Sciatic nerve (tissue), 2 donors: ENCODE results near the gene CASP9. TPM values are rescaled to one million over a fixed set of nuclear protein-coding genes. Genes with fewer than 3 reads are reported as not detected.
"Not testable (repeated sequence)": the region's sequence is repeated elsewhere in the genome, so short reads cannot be mapped to it uniquely, and the experiment has no call there.

Experiments
- ATAC-seq: fragments of 200-7000 bp; cut with Tn5 transposase; one replicate; pipeline ENCODE4 v1.9.1; 2020; ENCODE audit warnings: mild to moderate bottlenecking, moderate library complexity
- DNase-seq: peaks from one replicate; pipeline ENCODE4 v3.0.0-alpha.2; 2020; ENCODE audit warnings: low spot score
- intact Hi-C: fragments of 100-400 bp; cut with DNase I; formaldehyde crosslinking; loops from one replicate; pipeline ENCODE4 v1.14.2; 2022
- total RNA-seq: library from RNA; stranded (reverse); fragmentation: NEBNext Ultra II Directional; extraction: Animal tissue kit (Norgen Biotek cat#: 25700); gene quantifications from one replicate; pipeline ENCODE4 v1.2.1, GENCODE V29; 2021
- donor health status: DM: no; HTN: no; CAD: no.
- donor health status: DM: no; HTN: no; CAD: no.

The CASP9 gene
- total RNA-seq, 1 donor from 2014 or later = 25.1 TPM

DNA sequence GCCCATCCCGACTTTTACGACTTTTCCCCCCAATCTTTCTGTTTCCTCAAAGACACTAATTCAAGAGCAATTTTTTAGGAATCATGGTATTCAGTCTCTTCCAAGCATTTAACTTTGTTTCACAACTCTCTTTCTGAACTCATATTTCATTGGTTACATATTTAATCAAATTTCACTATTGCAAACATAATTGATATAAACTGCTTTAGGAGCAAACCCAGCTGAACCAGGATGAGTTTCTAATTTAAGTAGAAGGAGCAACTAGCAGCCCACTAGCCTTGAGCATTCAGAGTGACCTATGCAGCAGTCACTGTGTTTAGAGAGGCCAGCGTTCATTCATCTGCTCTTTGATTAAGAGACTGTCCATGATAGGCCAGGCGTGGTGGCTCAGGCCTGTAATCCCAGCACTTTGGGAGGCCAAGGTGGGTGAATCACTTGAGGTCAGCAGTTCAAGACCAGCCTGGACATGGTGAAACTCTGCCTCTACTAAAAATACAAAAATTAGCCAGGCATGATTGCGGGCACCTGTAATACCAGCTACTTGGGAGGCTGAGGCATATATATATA is 46.3 kb downstream of the CASP9 start:
- no peak for ATAC-seq

DNA sequence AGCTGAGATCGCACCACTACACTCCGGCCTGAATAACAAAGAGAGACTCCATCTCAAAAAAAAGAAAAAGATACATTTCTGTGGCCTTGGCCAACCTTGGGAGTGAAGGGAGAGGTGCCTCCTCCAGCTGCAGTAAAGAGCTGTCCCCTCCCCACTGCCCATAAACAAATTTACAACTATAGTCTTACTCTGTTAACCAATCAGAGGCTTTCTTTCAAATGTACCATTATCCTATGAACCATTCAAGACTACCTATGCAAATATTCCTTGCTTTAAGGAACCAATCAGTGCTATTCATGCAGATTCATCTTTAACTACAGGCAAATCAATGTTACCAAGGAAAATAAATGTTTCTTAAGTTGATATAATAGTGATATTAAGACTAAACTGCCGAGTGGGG is 47.1 kb downstream of the CASP9 start:
- ATAC-seq = no peak
- intact Hi-C loops = no loop called here

More for the DNA sequence above, 46.3 kb downstream of the CASP9 start:
- intact Hi-C loops = no loop called here
- no peak for DNase-seq

DNA sequence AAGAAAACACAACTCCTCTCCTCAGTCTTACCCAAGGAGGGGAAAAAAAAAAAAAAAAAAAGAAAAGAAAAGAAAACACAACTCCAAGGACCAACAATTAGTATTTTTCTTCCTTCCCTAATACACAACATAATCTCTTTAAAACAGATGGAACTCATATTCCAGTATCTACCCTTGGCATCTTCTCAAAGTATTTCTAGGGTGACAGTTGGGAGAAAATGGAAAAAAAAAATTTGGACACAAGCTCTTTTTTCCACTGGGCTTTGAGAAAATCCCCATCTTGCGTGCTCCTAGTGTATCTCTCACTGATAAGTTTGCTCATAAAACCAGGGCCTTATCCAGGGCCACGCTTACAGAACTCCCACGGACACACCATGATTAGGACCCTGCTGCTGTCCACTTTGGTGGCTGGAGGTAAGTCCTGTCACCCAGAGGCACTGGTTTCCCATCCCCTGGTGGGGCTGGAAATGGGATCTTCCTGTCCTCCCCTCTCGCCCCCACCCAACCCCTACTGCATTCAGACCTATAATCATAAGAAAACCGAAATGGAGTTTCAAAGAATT is 48.2 kb downstream of the CASP9 start, which contains the start of gene CELA2B:
Gene CELA2B (plus strand): TSS at position 353 of the 563 bp plus-strand sequence. CDS start 22 bp downstream, at position 375.
- intact Hi-C loops = no loop called here
- no peak for ATAC-seq
- no peak for DNase-seq

More for the DNA sequence above, 47.1 kb downstream of the CASP9 start:
- no peak for DNase-seq

DNA sequence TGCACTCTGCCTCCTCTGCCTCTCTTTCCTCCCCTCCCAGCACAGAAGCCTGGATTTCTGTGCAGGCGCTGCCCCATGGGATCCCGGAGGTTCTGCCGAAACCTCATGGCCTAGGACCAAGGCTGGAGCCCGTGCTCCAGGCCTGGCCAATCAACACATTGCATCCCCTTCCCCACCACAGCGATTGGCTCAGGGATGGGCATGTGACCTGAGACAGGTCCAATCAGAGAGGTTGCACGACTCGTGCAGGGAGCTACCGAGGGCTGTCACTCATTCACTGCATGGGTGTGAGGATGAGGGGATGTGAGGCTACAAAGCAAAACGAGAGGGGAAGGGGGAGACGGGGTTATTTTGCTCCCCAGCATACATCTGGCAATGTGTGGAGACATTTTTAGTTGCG is 51.4 kb downstream of the CASP9 start:
- DNase-seq (no peak), ATAC-seq (no peak)

GRCh38 chr1:15471723-15472122 is 52.3 kb downstream of the CASP9 start:
- intact Hi-C loops, DNase-seq, ATAC-seq: not testable (repeated sequence)

More for the DNA sequence above, 51.4 kb downstream of the CASP9 start:
- intact Hi-C loops = no loop called here

DNA sequence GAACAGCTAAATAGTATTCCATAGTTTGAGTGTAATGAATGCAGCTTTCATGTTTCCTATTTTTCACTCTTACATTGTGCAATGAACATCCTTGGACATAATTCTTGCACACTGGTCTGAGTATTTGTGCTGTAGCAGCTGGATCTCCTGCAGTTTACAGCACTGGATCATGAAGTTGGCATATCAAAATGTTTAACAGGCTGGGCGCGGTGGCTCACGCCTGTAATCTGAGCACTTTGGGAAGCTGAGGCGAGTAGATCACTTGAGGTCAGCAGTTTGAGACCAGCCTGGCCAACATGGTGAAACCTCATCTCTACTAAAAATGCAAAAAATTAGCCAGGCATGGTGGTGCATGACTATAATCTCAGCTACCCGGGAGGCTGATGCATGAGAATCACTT is 52.9 kb downstream of the CASP9 start:
- DNase-seq, ATAC-seq, intact Hi-C loops: not testable (repeated sequence)

GRCh38 chr1:15469821-15470448 is 54.1 kb downstream of the CASP9 start:
- DNase-seq, ATAC-seq, intact Hi-C loops: not testable (repeated sequence)

DNA sequence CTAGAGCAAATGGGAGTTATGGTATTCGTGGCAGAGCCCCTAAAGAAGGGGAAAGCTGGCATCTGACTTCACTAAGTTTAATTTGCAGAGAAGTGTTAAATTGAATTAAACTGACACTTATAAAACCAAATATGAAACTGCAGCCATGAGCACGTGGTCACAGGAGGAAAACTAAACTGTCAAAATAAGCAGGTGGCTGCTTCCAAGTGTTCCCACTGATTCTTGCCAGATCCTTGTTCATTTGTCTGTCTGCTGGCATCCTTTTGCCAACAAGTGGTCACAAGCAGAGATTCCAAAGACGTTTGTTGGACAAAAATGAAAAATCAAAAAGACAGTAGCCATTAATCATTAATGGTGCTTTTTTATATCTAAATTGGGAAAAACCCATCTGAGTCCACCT is 54.7 kb downstream of the CASP9 start:
- intact Hi-C loops = no loop called here
- DNase-seq (no peak), ATAC-seq (no peak)

GRCh38 chr1:15468145-15468544 is 55.9 kb downstream of the CASP9 start:
- intact Hi-C loops = no loop called here

DNA sequence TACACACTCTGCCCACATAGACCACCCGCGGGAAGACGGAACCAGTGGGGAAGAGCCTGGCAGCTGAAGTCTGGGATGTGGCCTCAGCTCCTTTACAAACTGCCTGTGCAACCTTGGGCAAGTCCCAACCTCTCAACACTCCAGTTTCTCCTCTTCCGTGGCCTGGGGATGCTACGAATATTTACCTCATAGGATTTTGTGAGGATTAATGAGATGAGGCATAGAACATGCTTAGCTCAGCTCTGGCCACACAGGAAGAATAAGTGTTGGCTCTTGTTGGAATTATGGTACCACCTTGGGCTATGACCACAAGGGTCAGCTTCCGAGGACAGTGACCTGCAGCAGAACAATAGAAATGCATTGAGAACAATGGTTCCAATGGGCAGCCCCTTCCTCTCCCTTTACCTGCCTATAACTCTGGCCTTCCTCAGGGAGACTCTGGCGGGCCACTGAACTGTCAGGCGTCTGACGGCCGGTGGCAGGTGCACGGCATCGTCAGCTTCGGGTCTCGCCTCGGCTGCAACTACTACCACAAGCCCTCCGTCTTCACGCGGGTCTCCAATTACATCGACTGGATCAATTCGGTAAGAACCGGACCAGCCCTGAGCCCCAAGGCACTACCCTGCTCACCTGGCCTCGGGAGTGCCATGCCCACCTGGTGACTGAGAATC is 56.9 kb downstream of the CASP9 start:
- ATAC-seq, intact Hi-C loops, DNase-seq: not testable (repeated sequence)

More at GRCh38 chr1:15468145-15468544, 55.9 kb downstream of the CASP9 start:
- no peak for DNase-seq
- ATAC-seq = no peak

- no peak for ATAC-seq
- intact Hi-C loops = no loop called here
- DNase-seq = no peak
These were observed 58.3 kb downstream of the CASP9 start for GRCh38 chr1:15465674-15466073.

GRCh38 chr1:15463926-15464322 is 60.1 kb downstream of the CASP9 start:
- DNase-seq, ATAC-seq, intact Hi-C loops: not testable (repeated sequence)

DNA sequence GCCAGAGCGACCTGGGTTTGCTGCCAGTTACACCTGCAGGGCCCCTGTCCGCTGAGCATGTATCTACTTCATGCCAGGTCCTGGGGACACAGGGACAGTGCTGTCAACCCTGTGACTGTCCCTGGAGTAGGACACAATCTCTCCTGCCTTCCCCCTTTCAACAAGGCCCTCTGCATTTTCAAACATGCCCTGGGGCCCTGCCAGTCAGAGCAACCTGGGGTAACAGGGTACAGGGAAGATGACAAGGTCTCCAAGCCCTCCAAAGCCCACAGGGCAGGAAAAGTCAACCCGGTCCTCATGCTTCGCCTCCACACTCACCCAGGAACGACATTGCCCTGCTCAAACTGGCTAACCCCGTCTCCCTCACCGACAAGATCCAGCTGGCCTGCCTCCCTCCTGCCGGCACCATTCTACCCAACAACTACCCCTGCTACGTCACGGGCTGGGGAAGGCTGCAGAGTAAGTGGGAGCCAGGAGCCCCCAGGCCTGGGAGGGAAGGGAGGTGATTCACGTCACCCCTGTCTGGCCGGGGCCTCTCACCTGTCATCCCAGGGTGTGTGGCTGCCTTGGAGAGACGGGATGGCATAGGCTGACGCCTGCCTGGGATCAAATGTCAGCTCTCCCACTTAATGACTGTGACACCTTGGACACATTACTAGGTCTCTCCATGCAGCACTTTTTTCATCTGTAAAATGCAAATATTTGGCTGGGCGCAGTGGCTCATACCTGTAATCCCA is 60.8 kb downstream of the CASP9 start:
- not testable (repeated sequence) for DNase-seq, ATAC-seq

GRCh38 chr1:15460708-15461095 is 63.3 kb downstream of the CASP9 start:
- ATAC-seq (no peak), DNase-seq (no peak)
- intact Hi-C loops = no loop called here

More for the DNA sequence above, 60.8 kb downstream of the CASP9 start:
- intact Hi-C loops = not testable (repeated sequence)

GRCh38 chr1:15459771-15460707 is 64.0 kb downstream of the CASP9 start:
- ATAC-seq (no peak), DNase-seq (no peak)
- intact Hi-C loops = no loop called here

DNA sequence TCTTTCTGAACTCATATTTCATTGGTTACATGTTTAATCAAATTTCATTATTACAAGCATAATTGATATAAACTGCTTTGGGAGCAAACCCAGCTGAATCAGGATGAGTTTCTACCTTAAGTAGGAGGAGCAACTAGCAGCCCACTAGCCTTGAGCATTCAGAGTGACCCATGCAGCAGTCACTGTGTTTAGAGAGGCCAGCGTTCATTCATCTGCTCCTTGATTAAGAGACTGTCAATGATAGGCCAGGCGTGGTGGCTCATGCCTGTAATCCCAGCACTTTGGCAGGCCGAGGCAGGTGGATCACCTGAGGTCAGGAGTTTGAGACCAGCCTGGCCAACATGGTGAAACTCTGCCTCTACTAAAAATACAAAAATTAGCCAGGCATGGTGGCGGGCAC is 65.6 kb downstream of the CASP9 start:
- ATAC-seq, DNase-seq, intact Hi-C loops: not testable (repeated sequence)

- ATAC-seq (no peak), DNase-seq (no peak)
- intact Hi-C loops = no loop called here
These were observed 66.4 kb downstream of the CASP9 start for GRCh38 chr1:15457585-15457984.
